ENCODE results near the gene COL19A1. TPM values are rescaled to one million over a fixed set of nuclear protein-coding genes. Genes with fewer than 3 reads are reported as not detected.

COL19A1 gene
- total and polyA plus RNA-seq, 2 of the 13 experiments (the other 11 are each of a cell fraction or from before 2014, with no cell fraction given), result not detected

DNA sequence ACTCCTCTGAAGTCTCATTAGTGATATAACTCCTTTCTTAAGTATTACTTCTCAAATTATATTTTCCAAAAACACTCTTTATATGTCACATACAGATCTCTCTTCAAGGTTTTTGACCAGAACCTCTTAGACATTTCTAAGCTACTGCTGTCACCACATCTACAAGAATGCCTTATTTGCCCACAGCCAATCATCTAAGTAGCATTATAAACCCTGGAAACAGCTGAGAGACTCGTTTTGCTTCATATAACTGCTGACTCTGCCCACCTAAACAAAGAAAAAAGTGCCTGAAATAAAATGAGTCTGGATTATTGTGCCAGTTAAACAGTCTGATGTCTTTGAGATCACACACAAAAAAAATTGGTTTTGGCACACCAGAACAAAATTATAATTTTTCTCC lies 270.6 kb downstream of the COL19A1 start (continued):
- TF ChIP-seq ATF5 (CRISPR knock-in tag; IDR thresholded peaks at IDR 0.05; ENCODE audit: low read depth), result no peak
- no peak for TF ChIP-seq TEAD2 (CRISPR knock-in tag; IDR thresholded peaks at IDR 0.05)
- TF ChIP-seq ZNF230 (CRISPR knock-in tag; IDR thresholded peaks at IDR 0.05), result no peak
- no peak for TF ChIP-seq POLR2G (IDR thresholded peaks at IDR 0.05; ENCODE audit: low read depth, low read length)

- Histone ChIP-seq H3K36me3 (replicated peaks in 1 of 2; ENCODE audit: control insufficient read depth in 1 of 2, insufficient read depth in 2 of 2, low read length in 2 of 2) (no peaks in the 10 kb centered on the region), H3K9ac (ENCODE audit: insufficient read depth, low read depth, low read length) (no peak overlapping the region), H3K4me2 (ENCODE audit: low read depth, low read length) (no peak overlapping the region), H3K4me1 (ENCODE audit: insufficient read depth, low read length) (no peaks in the 10 kb centered on the region), H4K20me1 (ENCODE audit: insufficient read depth, low read length) (no peaks in the 10 kb centered on the region), H3K27me3 (ENCODE audit: control insufficient read depth in 1 of 2, insufficient read depth in 2 of 2, low read length in 2 of 2) (no peaks in the 10 kb centered on the region), H2AFZ (ENCODE audit: low read length) (no peak overlapping the region), H3K27ac (ENCODE audit: extremely low read length, insufficient read depth, low read length) (no peak overlapping the region), H3K4me3 (replicated peaks in 1 of 3; ENCODE audit: insufficient read depth in 1 of 3, low read depth in 2 of 3, low read length in 3 of 3) (no peak overlapping the region), H3K79me2 (ENCODE audit: insufficient read depth, low read length) (no peaks in the 10 kb centered on the region), H3K9me3 (ENCODE audit: low read length) (no peaks in the 10 kb centered on the region)
- intact Hi-C loops (cut with micrococcal nuclease; ENCODE audit: unreplicated experiment), result no loop called here
- ChIA-PET CTCF (ENCODE audit: low intra/inter-chr PET ratio, low total read pairs) (no interaction called here), POLR2A (no interaction called here)
- DNase-seq (ENCODE audit: low spot score), result no peak
- no peak for FAIRE-seq
- BruUV-seq (replicated peaks), result no TSS peak
- no peak for TF ChIP-seq ZNF878 (CRISPR knock-in tag; IDR thresholded peaks at IDR 0.05)
- TF ChIP-seq SP5 (CRISPR knock-in tag; IDR thresholded peaks at IDR 0.05; ENCODE audit: borderline replicate concordance, low read depth), result no peak
- TF ChIP-seq SIX4 (CRISPR knock-in tag; IDR thresholded peaks at IDR 0.05), result no peak
- TF ChIP-seq JUND (CRISPR knock-in tag; IDR thresholded peaks at IDR 0.05), result no peak
- no peak for TF ChIP-seq MIXL1 (CRISPR knock-in tag; IDR thresholded peaks at IDR 0.05)
- no peak for TF ChIP-seq NFIC (IDR thresholded peaks at IDR 0.05; ENCODE audit: low read length)
- TF ChIP-seq ZKSCAN8 (CRISPR knock-in tag; IDR thresholded peaks at IDR 0.05; ENCODE audit: borderline replicate concordance), result no peak
- TF ChIP-seq ZNF280B (CRISPR knock-in tag; IDR thresholded peaks at IDR 0.05; ENCODE audit: borderline replicate concordance), result no peak
- no peak for TF ChIP-seq SATB2 (CRISPR knock-in tag; IDR thresholded peaks at IDR 0.05)
- TF ChIP-seq, protein P1, sequence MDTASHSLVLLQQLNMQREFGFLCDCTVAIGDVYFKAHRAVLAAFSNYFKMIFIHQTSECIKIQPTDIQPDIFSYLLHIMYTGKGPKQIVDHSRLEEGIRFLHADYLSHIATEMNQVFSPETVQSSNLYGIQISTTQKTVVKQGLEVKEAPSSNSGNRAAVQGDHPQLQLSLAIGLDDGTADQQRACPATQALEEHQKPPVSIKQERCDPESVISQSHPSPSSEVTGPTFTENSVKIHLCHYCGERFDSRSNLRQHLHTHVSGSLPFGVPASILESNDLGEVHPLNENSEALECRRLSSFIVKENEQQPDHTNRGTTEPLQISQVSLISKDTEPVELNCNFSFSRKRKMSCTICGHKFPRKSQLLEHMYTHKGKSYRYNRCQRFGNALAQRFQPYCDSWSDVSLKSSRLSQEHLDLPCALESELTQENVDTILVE (CRISPR knock-in tag; IDR thresholded peaks at IDR 0.05), result no peak
- no peak for TF ChIP-seq ZNF296 (CRISPR knock-in tag; conservative IDR thresholded peaks at IDR 0.05)
- no peak for TF ChIP-seq MZF1 (CRISPR knock-in tag; IDR thresholded peaks at IDR 0.05; ENCODE audit: borderline replicate concordance)
- in situ Hi-C loops (cut with HindIII; ENCODE audit: extremely low pct_ligation_motif_present, low pct_unique_long_range_greater_than_20kb), result no loop called here
- WGBS (ENCODE audit: low lambda C conversion rate), result 0% methylated on average over 2 of the region's 2 CpGs
- no peak for ATAC-seq
Observed at GRCh38 chr6:70140496-70140895, 274.1 kb downstream of the COL19A1 start.
